Neuron (in vitro differentiated cells): Measurements from ENCODE around the gene TBC1D8B.

Source experiments
- H2AFZ ChIP-seq: one replicate; pipeline ENCODE4 v1.6.1; 2013; ENCODE audit warnings: low read depth, mild to moderate bottlenecking, inconsistent platforms, low read length, moderate library complexity
- H3K27me3 ChIP-seq: one replicate; pipeline ENCODE4 v1.6.1; 2013; ENCODE audit warnings: low read length; ENCODE audit not compliant: insufficient read depth
- H3K36me3 ChIP-seq: one replicate; pipeline ENCODE4 v1.6.1; 2013; ENCODE audit warnings: low read length; ENCODE audit not compliant: insufficient read depth
- H3K4me1 ChIP-seq: one replicate; pipeline ENCODE4 v1.6.1; 2013; ENCODE audit warnings: low read length; ENCODE audit not compliant: insufficient read depth
- H3K4me3 ChIP-seq: 2 replicates; pipeline ENCODE4 v1.5.1; 2013; ENCODE audit warnings: mild to moderate bottlenecking, low read length, moderate library complexity
- H3K9me3 ChIP-seq: one replicate; pipeline ENCODE4 v1.6.1; 2013; ENCODE audit warnings: low read length

Gene TBC1D8B

GRCh38 chrX:106902684-106903083 lies 100.2 kb downstream of the TBC1D8B start:
- H2AFZ ChIP-seq = no peak overlapping the region
- no peak overlapping the region for H3K4me3 ChIP-seq
- H3K4me1 ChIP-seq = no peaks in the 10 kb centered on the region
- no peaks in the 10 kb centered on the region for H3K9me3 ChIP-seq
- no peaks in the 10 kb centered on the region for H3K36me3 ChIP-seq
- peaks cover 4% of the 10 kb centered on the region for H3K27me3 ChIP-seq

- no peaks in the 10 kb centered on the region for H3K36me3 ChIP-seq
- H3K27me3 ChIP-seq = peaks cover 4% of the 10 kb centered on the region
- H3K4me1 ChIP-seq = no peaks in the 10 kb centered on the region
- H3K9me3 ChIP-seq = no peaks in the 10 kb centered on the region
- H2AFZ ChIP-seq = no peak within 1 kb of the TSS
- no peak within 1 kb of the TSS for H3K4me3 ChIP-seq
Measured at GRCh38 chrX:106903291-106903824, 100.9 kb downstream of the TBC1D8B start, which contains the start of gene RIPPLY1. Gene RIPPLY1, minus strand, starts transcription at chrX:106903341. Its CDS starts 54 bp downstream, at chrX:106903287.

GRCh38 chrX:106903856-106904528 lies 101.5 kb downstream of the TBC1D8B start:
- no peaks in the 10 kb centered on the region for H3K4me1 ChIP-seq
- no peak overlapping the region for H2AFZ ChIP-seq
- H3K36me3 ChIP-seq = no peaks in the 10 kb centered on the region
- no peak overlapping the region for H3K4me3 ChIP-seq
- peaks cover 4% of the 10 kb centered on the region for H3K27me3 ChIP-seq
- no peaks in the 10 kb centered on the region for H3K9me3 ChIP-seq

GRCh38 chrX:106905064-106905708 lies 102.7 kb downstream of the TBC1D8B start:
- Histone ChIP-seq H2AFZ (no peak overlapping the region), H3K4me3 (no peak overlapping the region), H3K27me3 (peaks cover 4% of the 10 kb centered on the region), H3K4me1 (no peaks in the 10 kb centered on the region), H3K36me3 (no peaks in the 10 kb centered on the region), H3K9me3 (no peaks in the 10 kb centered on the region)

GRCh38 chrX:106906361-106906760 lies 103.9 kb downstream of the TBC1D8B start:
- Histone ChIP-seq H3K4me1 (no peaks in the 10 kb centered on the region), H3K9me3 (no peaks in the 10 kb centered on the region), H3K4me3 (no peak overlapping the region), H3K36me3 (no peaks in the 10 kb centered on the region), H3K27me3 (peaks cover 8% of the 10 kb centered on the region), H2AFZ (no peak overlapping the region)

GRCh38 chrX:106912864-106913263 lies 110.4 kb downstream of the TBC1D8B start:
- Histone ChIP-seq H3K4me3 (no peak overlapping the region), H3K27me3 (peaks cover 9% of the 10 kb centered on the region), H3K4me1 (no peaks in the 10 kb centered on the region), H2AFZ (no peak overlapping the region), H3K9me3 (no peaks in the 10 kb centered on the region), H3K36me3 (no peaks in the 10 kb centered on the region)

GRCh38 chrX:106917830-106918500 lies 115.5 kb downstream of the TBC1D8B start:
- Histone ChIP-seq H3K9me3 (no peaks in the 10 kb centered on the region), H2AFZ (no peak overlapping the region), H3K4me3 (no peak overlapping the region), H3K36me3 (no peaks in the 10 kb centered on the region), H3K4me1 (peaks cover 11% of the 10 kb centered on the region), H3K27me3 (peaks cover 5% of the 10 kb centered on the region)

- Histone ChIP-seq H3K36me3 (no peaks in the 10 kb centered on the region), H3K27me3 (peaks cover 5% of the 10 kb centered on the region), H2AFZ (no peak within 1 kb of the TSS), H3K4me1 (peaks cover 11% of the 10 kb centered on the region), H3K4me3 (no peak within 1 kb of the TSS), H3K9me3 (no peaks in the 10 kb centered on the region)
Measured at GRCh38 chrX:106919932-106920452, 117.5 kb downstream of the TBC1D8B start, which contains the start of gene CLDN2. Gene CLDN2, plus strand, starts transcription at chrX:106920402. Its CDS starts 7,827 bp downstream, at chrX:106928229.

- Histone ChIP-seq H3K4me3 (no peak overlapping the region), H3K27me3 (no peaks in the 10 kb centered on the region), H3K36me3 (no peaks in the 10 kb centered on the region), H3K9me3 (no peaks in the 10 kb centered on the region), H3K4me1 (peaks cover 11% of the 10 kb centered on the region), H2AFZ (no peak overlapping the region)
Measured at GRCh38 chrX:106921637-106922036, 119.2 kb downstream of the TBC1D8B start.
